Endodermal cell (in vitro differentiated cells): ENCODE results near the gene KAZN. TPM values are rescaled to one million over a fixed set of nuclear protein-coding genes. Genes with fewer than 3 reads are reported as not detected.

ENCODE experiments used
- DNase-seq: peaks from one replicate; pipeline ENCODE4 v3.0.0-alpha.2; 2017
- H3K27ac ChIP-seq: 2 replicates; pipeline ENCODE4 v1.5.1; 2013; ENCODE audit warnings: mild to moderate bottlenecking, low read depth, low read length, moderate library complexity
- H3K27me3 ChIP-seq: 2 replicates; pipeline ENCODE4 v1.6.1; 2013; ENCODE audit warnings: mild to moderate bottlenecking, low read length, moderate library complexity; ENCODE audit not compliant: insufficient read depth, control insufficient read depth, poor library complexity, severe bottlenecking
- H3K36me3 ChIP-seq: 2 replicates; pipeline ENCODE4 v1.7.0; 2013; ENCODE audit warnings: mild to moderate bottlenecking, low read length, moderate library complexity; ENCODE audit not compliant: control insufficient read depth, insufficient read depth
- H3K4me1 ChIP-seq: one replicate; pipeline ENCODE4 v1.7.0; 2013; ENCODE audit warnings: low read length; ENCODE audit not compliant: control insufficient read depth, insufficient read depth
- H3K4me3 ChIP-seq: 2 replicates; pipeline ENCODE4 v1.5.1; 2013; ENCODE audit warnings: mild to moderate bottlenecking, low read length, moderate library complexity
- H3K9ac ChIP-seq: 2 replicates; pipeline ENCODE4 v1.6.1; 2013; ENCODE audit warnings: mild to moderate bottlenecking, low read length, moderate library complexity; ENCODE audit not compliant: poor library complexity, severe bottlenecking; ENCODE audit errors: extremely low read depth
- H3K9me3 ChIP-seq: 2 replicates; pipeline ENCODE4 v1.6.1; 2013; ENCODE audit warnings: mild to moderate bottlenecking, low read length, moderate library complexity; ENCODE audit not compliant: control insufficient read depth
- H3K27ac Mint-ChIP-seq: 2 replicates; pipeline ENCODE4 v1.8.0; 2020; ENCODE audit warnings: mixed read lengths
- H3K27me3 Mint-ChIP-seq: 2 replicates; pipeline ENCODE4 v1.8.0; 2021; ENCODE audit warnings: mild to moderate bottlenecking, mixed read lengths; ENCODE audit not compliant: insufficient read depth
- H3K36me3 Mint-ChIP-seq: 2 replicates; pipeline ENCODE4 v1.8.0; 2020; ENCODE audit warnings: low read depth, mixed read lengths
- H3K4me1 Mint-ChIP-seq: 2 replicates; pipeline ENCODE4 v1.8.0; 2020; ENCODE audit warnings: mixed read lengths
- H3K4me3 Mint-ChIP-seq: 2 replicates; pipeline ENCODE4 v1.8.0; 2020; ENCODE audit warnings: mild to moderate bottlenecking, moderate library complexity, mixed read lengths
- H3K9me3 Mint-ChIP-seq: 2 replicates; pipeline ENCODE4 v1.8.0; 2020; ENCODE audit warnings: mild to moderate bottlenecking, mixed read lengths
- CTCF ChIP-seq: fragments of 200-600 bp; sonication (generic); conservative IDR thresholded peaks from 2 replicates; pipeline ENCODE4 v1.5.0; 2021; ENCODE audit warnings: antibody characterized with exemption, mild to moderate bottlenecking
- WGBS, 2 experiments: methylation state at CpG; one replicate each; pipeline versions ENCODE4 v1.1.5 to v1.1.7; 2013; ENCODE audit warnings: missing lambda C conversion rate in 2 of 2, mixed read lengths in 1 of 2; ENCODE audit not compliant: insufficient coverage in 1 of 2, insufficient read length in 1 of 2; 5-methylcytosine and 5-hydroxymethylcytosine counted together
- total RNA-seq, 2 donors: library from RNA; stranded (reverse); fragmentation: NEBNext Ultra II Directional in 1 of 2; extraction: Animal tissue kit (Norgen Biotek cat#: 25700) in 1 of 2; gene quantifications; 2 replicates in 1 of 2; 3 replicates in 1 of 2; pipeline ENCODE4 v1.2.1, GENCODE V29; 2021

KAZN gene
- total RNA-seq, 2 donors from 2014 or later = 12.4 to 13.9 TPM

DNA sequence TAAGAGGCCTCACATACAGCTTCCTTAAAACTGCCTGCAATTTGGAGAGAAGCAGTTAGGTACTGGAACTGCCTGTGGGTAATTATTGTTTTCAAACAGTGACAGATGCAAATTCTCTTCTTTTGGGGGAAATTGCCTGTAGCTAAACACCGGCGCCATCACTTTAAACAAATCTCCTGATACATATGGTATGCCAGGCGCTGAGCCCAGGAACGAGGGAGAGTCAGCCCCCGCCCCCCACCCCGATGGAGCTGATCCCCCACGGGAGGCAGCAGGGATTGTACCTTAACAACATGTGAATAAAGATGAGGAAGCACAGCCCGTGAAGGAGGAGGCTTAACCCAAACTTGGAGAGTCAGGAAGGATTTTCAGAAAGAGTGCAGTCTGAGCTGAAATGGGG lies 562.1 kb downstream of the KAZN start:
- Histone ChIP-seq H3K9ac (no peak overlapping the region), H3K36me3 (no peaks in the 10 kb centered on the region), H3K4me3 (no peak overlapping the region), H3K27me3 (no peaks in the 10 kb centered on the region), H3K4me1 (peaks cover 9% of the 10 kb centered on the region), H3K9me3 (no peaks in the 10 kb centered on the region), H3K27ac (no peak overlapping the region)
- Mint-ChIP-seq H3K36me3 (peaks cover under 1% of the 10 kb centered on the region), H3K4me1 (peaks cover 30% of the 10 kb centered on the region), H3K27me3 (no peaks in the 10 kb centered on the region), H3K27ac (no peak overlapping the region), H3K9me3 (no peaks in the 10 kb centered on the region), H3K4me3 (no peak overlapping the region)
- no peak for DNase-seq
- TF ChIP-seq CTCF = no peak
- 73 to 79% methylated on average over 5 to 8 of the region's 8 CpGs for WGBS, 2 experiments

DNA sequence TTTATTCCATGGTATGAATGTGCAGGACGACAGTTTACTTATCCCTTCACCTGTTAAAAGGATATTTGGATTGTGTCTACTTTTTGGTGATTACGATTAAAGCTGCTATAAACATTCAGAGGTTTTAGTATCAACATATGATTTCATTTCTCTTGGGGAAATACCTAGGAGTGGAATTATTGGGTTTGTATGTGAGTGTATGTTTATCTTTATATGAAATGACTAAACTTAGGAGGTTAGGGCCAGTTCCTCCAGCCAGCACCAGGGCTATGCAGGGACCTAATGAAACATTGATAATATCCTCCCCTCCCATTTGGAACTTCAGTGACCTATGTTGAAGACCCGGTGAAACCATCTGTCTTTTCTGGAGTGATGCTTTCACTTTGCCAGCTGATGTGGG lies 568.9 kb downstream of the KAZN start:
- Mint-ChIP-seq H3K4me1 (no peaks in the 10 kb centered on the region), H3K27ac (no peak overlapping the region), H3K4me3 (no peak overlapping the region), H3K9me3 (no peaks in the 10 kb centered on the region), H3K27me3 (no peaks in the 10 kb centered on the region), H3K36me3 (no peaks in the 10 kb centered on the region)
- DNase-seq = no peak
- no peaks in the 10 kb centered on the region for H3K36me3 ChIP-seq
- H3K9ac ChIP-seq = no peak overlapping the region
- H3K4me3 ChIP-seq = no peak overlapping the region
- no peaks in the 10 kb centered on the region for H3K27me3 ChIP-seq
- 74 to 100% methylated on average over 1 to 3 of the region's 3 CpGs for WGBS, 2 experiments
- H3K4me1 ChIP-seq = no peaks in the 10 kb centered on the region
- no peak for TF ChIP-seq CTCF
- no peaks in the 10 kb centered on the region for H3K9me3 ChIP-seq
- H3K27ac ChIP-seq = no peak overlapping the region
